Stimulated activated CD8-positive, alpha-beta memory T cell treated with anti-CD3 and anti-CD28 coated beads, Interleukin-7, amount 100 ng/mL, for 4 hours (primary cell): ENCODE data around the gene CCDC192.
"Not testable (repeated sequence)": the region's sequence is repeated elsewhere in the genome, so short reads cannot be mapped to it uniquely, and the experiment has no call there.

Source experiments
- DNase-seq, 2 donors: peaks; one replicate each; pipeline ENCODE4 v3.0.0-alpha.2; 2020; ENCODE audit warnings: low read depth in 2 of 2

CCDC192 gene

GRCh38 chr5:127702926-127703561, at the start of gene CCDC192:
Gene CCDC192 (plus strand): TSS chr5:127703391. CDS start chr5:127703446, 55 bp downstream.
- no peak for DNase-seq

- no peak for DNase-seq
Measured at GRCh38 chr5:127656825-127657224, 46.4 kb upstream of the CCDC192 start.

- no peak for DNase-seq
Measured at GRCh38 chr5:127660047-127660733, 43.0 kb upstream of the CCDC192 start.

- DNase-seq: no peak
Measured at GRCh38 chr5:127664093-127664492, 39.1 kb upstream of the CCDC192 start.

GRCh38 chr5:127665641-127666040, 37.5 kb upstream of the CCDC192 start:
- no peak for DNase-seq

GRCh38 chr5:127666043-127666716, 37.0 kb upstream of the CCDC192 start:
- no peak for DNase-seq

DNA sequence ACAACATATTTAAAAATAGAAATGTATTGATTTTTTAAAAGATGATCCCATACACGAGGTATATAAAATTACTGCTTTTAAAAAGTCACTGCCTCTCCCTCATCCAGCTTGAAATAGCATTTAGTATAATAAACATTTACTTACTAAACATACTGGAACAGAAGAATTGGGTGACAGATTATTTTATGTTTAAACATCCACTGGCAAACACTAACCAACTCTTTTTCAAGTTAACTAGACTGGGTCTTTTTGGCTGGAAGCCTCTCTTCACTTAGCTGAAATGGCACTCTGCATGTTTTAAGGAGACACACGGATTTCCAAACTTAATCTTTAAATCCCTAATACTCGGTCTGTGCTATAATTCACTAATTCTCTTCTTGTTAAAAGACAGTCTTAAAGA, 35.3 kb upstream of the CCDC192 start:
- no peak for DNase-seq

DNA sequence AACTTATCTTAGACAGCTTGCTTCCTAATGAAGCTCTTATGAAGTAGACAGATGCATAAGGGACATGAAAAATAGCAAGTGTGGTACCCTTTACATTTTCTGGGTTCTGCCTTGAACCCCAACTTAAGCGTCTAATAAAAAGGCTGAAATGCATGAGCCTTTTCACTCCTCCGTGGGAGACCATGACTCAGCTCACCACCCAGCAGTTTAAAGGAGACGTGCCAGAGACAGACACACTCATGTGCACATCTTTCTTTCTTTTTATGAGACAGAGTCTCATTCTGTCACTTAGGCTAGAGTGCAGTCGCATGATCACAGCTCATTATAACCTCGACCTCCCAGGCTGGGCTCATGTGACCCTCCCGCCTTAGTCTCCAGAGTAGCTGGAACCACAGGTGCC, 32.0 kb upstream of the CCDC192 start:
- DNase-seq: no peak

DNA sequence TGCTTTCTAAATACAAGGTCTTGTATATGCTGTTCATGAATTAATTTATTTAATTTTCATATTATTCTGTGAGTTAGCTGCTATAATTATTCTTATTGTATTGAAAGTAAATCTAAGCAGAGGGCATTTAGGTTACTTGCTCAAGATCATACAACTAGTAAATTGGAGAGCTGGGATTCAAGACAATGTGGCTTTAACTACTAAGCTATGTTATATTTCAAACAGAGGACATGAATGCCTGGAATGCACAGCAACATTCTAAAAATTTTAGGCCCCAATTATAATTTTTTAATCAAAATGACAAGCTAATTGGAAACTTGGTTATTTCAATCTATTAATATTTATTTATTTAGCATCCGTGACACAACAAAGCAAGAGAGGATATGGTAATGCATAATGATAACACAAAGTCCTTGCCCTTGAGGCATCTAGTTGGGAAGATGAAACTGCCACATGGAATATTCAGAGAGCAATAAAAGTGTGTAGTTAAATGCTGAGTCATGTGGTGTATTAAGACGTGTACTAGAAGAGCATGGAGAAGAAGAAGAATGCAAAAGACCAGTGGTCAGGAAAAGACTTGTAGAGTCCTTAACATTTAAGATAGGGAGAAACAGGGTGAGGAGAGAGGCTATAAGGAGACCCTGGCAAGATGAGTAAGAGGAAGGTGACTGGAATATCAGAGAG, 29.9 kb upstream of the CCDC192 start:
- DNase-seq: no peak

GRCh38 chr5:127676951-127677350, 26.2 kb upstream of the CCDC192 start:
- not testable (repeated sequence) for DNase-seq

- not testable (repeated sequence) for DNase-seq
Measured at GRCh38 chr5:127679691-127680330, 23.4 kb upstream of the CCDC192 start.

DNA sequence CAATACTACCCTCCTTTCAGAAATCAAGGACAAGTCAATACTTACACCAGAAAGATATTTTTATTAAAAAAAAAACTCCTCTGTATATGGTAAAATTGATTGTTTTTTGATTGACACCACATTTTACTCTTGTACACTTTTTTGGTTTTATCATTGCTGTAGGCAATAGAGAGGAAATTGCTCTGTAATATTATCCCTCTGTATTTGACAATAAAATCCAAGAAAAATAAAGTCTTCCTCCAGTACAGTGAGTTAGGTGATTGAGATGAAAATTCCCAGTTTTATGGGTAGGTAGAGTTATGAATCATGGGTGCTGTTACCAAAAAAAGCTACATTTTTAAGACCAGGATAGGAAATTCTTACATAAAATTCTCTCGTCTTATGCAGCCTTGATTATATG, 22.6 kb upstream of the CCDC192 start:
- DNase-seq: no peak

DNA sequence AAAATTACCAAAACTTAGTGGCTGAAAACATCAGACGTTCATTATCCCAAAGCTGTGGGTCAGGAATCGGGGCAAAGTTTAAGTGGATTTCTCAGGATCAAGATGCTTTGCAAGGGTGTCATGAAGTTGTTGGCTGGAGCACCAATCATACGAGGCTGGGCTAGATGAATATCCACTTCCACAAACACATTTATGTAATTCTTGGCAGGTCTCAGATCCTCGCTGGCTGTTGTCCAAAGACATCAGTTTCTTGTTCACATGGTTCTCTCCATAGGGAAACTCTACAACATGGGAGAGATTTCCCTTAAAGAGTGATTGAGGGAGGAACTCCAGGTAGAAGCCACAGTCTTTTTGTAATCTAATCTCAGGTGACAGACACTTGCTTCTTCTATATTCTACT, 20.2 kb upstream of the CCDC192 start:
- DNase-seq: no peak

- no peak for DNase-seq
Measured at GRCh38 chr5:127684726-127685467, 18.3 kb upstream of the CCDC192 start.

DNA sequence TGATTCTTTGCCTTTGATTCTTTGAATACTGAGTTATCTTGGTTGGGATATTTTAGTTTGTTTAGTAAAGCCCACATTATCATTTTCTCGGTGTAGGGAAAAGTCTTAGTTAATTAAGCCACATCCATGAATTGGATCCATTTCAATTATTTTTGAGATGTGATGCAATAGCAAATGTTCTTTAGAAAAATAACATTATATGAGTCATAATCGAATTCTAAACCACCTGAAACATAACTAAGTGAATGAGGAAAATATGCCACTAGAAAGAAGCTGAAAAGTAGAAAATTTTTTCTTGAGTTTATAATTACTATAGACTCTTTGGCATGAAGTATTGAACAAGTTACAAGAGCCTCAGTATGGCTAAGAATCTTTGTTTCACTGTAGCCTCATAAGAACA, 17.5 kb upstream of the CCDC192 start:
- no peak for DNase-seq

- no peak for DNase-seq
Measured at GRCh38 chr5:127686424-127686823, 16.8 kb upstream of the CCDC192 start.

- DNase-seq: no peak
Measured at GRCh38 chr5:127694518-127695171, 8.5 kb upstream of the CCDC192 start.

GRCh38 chr5:127695346-127695745, 7.8 kb upstream of the CCDC192 start:
- DNase-seq: no peak

- DNase-seq: no peak
Measured at GRCh38 chr5:127696683-127697082, 6.5 kb upstream of the CCDC192 start.

DNA sequence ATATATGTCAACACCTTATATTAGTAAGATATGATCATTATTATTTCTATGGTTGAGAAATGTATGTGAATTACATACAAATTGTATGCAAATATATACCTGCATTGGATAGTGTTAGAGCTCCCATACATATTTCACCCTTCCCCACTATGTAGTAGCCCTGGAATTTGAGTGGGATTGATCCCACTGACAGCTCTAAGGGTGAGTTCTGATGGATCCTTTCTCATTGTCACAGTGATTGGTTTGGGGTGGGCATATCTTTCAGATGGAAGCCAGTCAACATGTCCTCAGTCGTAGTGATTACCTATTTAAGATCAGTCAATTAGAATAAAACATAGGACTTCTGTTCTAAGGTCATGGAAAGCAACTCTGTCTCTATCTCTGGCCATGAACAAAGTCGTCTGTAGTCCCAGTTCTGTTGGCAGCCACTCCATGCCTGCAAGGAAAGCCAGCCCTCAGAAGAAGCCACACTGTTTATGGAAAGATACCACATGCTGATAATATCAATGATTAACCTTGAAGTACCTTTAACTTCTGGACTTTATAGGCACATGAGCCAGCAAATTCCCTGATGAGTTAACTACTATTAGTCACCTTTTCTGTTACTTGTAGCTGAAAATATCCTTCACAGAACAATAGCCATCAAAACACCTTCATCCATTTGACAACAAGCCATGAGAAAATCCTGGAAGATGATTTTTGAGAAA, 5.1 kb upstream of the CCDC192 start:
- DNase-seq: no peak
